Stimulated activated CD8-positive, alpha-beta memory T cell treated with anti-CD3 and anti-CD28 coated beads, Interleukin-7, amount 100 ng/mL, for 4 hours (primary cell): ENCODE results near the gene ATP2B1.

ENCODE experiments used
- DNase-seq, 2 donors: peaks; one replicate each; pipeline ENCODE4 v3.0.0-alpha.2; 2020; ENCODE audit warnings: low read depth in 2 of 2

The ATP2B1 gene

GRCh38 chr12:89657066-89657465 lies 51.6 kb downstream of the ATP2B1 start:
- no peak for DNase-seq

- DNase-seq, result no peak
Measured at GRCh38 chr12:89655841-89656240, 52.8 kb downstream of the ATP2B1 start.

GRCh38 chr12:89651192-89651591 lies 57.4 kb downstream of the ATP2B1 start:
- DNase-seq, result no peak

GRCh38 chr12:89650239-89650638 lies 58.4 kb downstream of the ATP2B1 start:
- DNase-seq, result no peak

- DNase-seq, result no peak
Measured at GRCh38 chr12:89649820-89650219, 58.8 kb downstream of the ATP2B1 start.

- DNase-seq, result no peak
Measured at GRCh38 chr12:89649139-89649538, 59.5 kb downstream of the ATP2B1 start.

- DNase-seq, result no peak
Measured at GRCh38 chr12:89648211-89648930, 60.3 kb downstream of the ATP2B1 start.

GRCh38 chr12:89645434-89645833 lies 63.2 kb downstream of the ATP2B1 start:
- DNase-seq, result no peak

- no peak for DNase-seq
Measured at GRCh38 chr12:89642959-89643358, 65.7 kb downstream of the ATP2B1 start.

GRCh38 chr12:89636776-89637160 lies 71.9 kb downstream of the ATP2B1 start:
- DNase-seq, result no peak

GRCh38 chr12:89636052-89636775 lies 72.4 kb downstream of the ATP2B1 start:
- no peak for DNase-seq

GRCh38 chr12:89634508-89634907 lies 74.1 kb downstream of the ATP2B1 start:
- DNase-seq, result no peak

- no peak for DNase-seq
Measured at GRCh38 chr12:89632778-89633177, 75.9 kb downstream of the ATP2B1 start.

GRCh38 chr12:89622115-89622514 lies 86.5 kb downstream of the ATP2B1 start:
- DNase-seq, result no peak

GRCh38 chr12:89621521-89621920 lies 87.1 kb downstream of the ATP2B1 start:
- DNase-seq, result no peak

- DNase-seq, result no peak
Measured at GRCh38 chr12:89619764-89620163, 88.9 kb downstream of the ATP2B1 start.

GRCh38 chr12:89618113-89618862 lies 90.3 kb downstream of the ATP2B1 start:
- DNase-seq, result no peak

- DNase-seq, result no peak
Measured at GRCh38 chr12:89610366-89610765, 98.3 kb downstream of the ATP2B1 start.

GRCh38 chr12:89603678-89604077 lies 105.0 kb downstream of the ATP2B1 start:
- DNase-seq, result no peak

GRCh38 chr12:89597770-89598169 lies 110.9 kb downstream of the ATP2B1 start:
- no peak for DNase-seq

GRCh38 chr12:89597210-89597609 lies 111.4 kb downstream of the ATP2B1 start:
- no peak for DNase-seq

- no peak for DNase-seq
Measured at GRCh38 chr12:89593873-89594272, 114.8 kb downstream of the ATP2B1 start.

- DNase-seq, result no peak
Measured at GRCh38 chr12:89593233-89593632, 115.4 kb downstream of the ATP2B1 start.
